Hematopoietic multipotent progenitor cell treated with erythropoietin and hydrocortisone succinate and interleukin-3 and kit ligand, for 6 days (in vitro differentiated cells): ENCODE measurements around the gene ART1.
A peak's percentile ranks its signal among the peaks of the same experiment; 100 is the strongest.
"Not testable (repeated sequence)": the region's sequence is repeated elsewhere in the genome, so short reads cannot be mapped to it uniquely, and the experiment has no call there.

Source experiments
- DNase-seq: peaks from one replicate; pipeline ENCODE4 v3.0.0-alpha.2; 2015

The ART1 gene

GRCh38 chr11:3635641-3636375, 9.1 kb upstream of the ART1 start:
- DNase-seq: no peak

GRCh38 chr11:3637201-3637600, 7.7 kb upstream of the ART1 start:
- no peak for DNase-seq

GRCh38 chr11:3638513-3638912, 6.4 kb upstream of the ART1 start:
- DNase-seq: no peak

GRCh38 chr11:3639841-3640240, 5.1 kb upstream of the ART1 start:
- no peak for DNase-seq

DNA sequence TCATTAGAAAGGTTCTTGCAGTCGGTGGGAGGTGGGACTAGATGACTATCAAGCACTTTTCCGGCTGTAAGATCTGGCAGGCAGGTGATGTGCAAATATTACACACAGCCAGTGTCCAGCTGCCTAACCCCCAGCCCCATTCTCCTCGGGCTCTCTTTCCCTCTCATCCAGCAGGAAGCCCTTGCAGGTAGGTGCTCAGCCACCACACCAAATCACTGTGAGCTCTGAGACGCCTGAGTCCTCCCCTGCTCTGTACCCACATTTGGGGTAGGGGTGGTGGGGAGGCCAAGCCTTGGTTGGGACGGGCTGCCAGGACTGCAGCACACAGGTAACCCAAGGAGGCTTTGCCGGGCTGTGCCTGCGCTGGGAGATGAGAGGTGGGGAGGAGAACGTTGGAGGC, 3.7 kb upstream of the ART1 start:
- no peak for DNase-seq

DNA sequence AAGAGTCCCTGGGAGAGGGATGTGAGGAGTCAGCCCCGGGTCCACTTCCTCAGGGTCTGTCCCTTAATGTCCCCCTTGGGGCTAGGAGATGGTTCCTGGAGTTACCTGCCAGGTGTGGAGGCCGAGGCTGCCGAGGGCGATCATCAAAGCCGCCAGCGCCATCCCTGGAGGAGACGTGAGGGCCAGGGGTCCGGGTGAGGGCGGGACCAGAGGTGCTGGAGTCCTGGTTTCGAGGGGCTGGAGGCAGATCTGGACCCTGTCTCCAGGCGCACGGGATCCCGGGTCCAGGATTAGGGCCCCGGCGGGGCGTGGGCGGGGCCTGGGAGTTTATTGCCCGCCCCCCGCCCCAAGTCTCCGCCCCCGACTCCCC, 3.2 kb upstream of the ART1 start, which contains the start of gene ART5:
TSS of gene ART5 (minus strand) at position 292 of the 370 bp plus-strand sequence. CDS start at position 162, 130 bp downstream.
- no peak for DNase-seq

DNA sequence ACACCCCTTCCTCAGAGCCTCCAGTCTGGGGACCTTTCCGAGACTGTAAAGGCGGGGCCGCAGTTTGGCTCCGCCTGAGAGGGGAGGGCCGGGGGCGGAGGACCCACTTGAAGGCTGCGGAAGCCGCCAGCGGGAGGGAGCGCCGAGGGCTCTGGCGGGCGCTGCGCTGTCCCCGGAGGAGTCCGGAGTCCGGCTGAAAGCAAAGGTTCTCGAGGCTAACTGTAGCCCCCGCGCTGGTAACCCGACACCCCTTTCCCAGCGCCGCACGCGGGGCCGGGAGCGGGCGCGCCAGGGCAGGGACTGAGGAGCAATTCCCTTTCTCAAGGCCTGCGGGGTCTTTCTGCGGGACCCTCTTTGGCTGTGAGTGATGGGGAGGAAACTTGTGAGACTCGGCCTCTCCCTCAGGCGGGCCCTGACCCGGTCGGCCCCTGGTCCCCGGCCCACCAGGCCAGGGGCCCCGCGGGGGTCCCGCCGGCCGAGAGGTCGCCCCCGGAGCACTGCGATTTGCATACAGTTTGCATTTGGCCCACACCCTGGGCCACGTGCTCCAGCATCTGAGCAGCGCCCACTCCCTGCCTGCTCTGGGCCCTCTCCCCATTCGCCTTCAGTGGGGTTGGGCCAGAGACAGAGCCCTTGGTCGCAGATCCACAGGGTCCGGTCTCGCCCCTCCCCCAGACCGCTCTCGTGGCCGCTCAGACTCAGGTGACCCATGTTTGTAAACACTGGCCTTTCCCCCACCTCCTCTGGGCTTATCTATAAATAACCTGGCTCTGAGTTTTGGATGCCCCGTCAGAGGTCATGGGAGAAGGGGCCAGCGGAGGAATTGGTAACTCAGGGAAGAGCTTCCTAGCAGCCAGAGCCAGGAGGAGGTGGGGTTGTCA, 2.6 kb upstream of the ART1 start:
- peak; percentile 80 for DNase-seq

DNA sequence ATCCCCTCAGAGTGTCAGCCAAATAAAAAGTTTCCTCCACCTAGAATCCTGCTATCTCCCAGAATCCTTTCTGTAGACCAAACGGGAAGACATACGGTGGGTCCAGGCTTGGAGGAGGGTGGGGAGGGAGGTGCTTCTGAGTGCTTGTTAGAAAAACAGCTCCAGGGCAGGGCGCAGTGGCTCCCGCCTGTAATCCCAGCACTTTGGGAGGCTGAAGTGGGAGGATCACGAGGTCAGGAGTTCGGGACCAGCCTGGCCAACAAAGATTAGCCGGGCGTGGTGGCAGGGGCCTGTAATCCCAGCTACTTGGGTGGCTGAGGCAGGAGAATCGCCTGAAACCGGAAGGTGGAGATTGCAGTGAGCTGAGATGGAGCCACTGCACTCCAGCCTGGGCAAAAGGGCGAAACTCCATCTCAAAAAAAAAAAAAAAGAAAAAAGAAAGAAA, 1.8 kb upstream of the ART1 start:
- DNase-seq: peak; percentile 14

GRCh38 chr11:3645552-3645951, 624 bp downstream of the ART1 start:
- no peak for DNase-seq

DNA sequence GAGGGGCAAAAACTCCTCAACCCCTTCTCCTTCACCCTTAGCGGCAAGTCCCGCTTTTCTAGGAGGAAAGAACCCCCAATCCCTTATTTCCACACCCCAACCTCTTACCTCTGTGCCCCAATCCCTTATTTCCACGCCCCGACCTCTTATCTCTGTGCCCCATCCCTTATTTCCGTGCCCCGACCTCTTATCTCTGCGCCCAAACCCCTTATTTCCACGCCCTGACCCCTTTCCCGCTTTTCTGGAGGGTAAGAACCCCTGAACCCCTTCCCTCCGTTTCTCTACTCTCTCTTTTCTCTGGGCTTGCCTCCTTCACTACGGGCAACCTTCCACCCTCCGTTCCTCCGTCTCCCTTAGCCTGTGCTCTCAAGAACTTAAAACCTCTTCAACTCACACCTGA, 3.9 kb downstream of the ART1 start:
- DNase-seq: not testable (repeated sequence)

- not testable (repeated sequence) for DNase-seq
These were observed 4.4 kb downstream of the ART1 start for GRCh38 chr11:3649374-3649773.

- DNase-seq: not testable (repeated sequence)
These were observed 7.6 kb downstream of the ART1 start for GRCh38 chr11:3652514-3652913.

- no peak for DNase-seq
These were observed 10.6 kb downstream of the ART1 start for GRCh38 chr11:3655547-3655946.

DNA sequence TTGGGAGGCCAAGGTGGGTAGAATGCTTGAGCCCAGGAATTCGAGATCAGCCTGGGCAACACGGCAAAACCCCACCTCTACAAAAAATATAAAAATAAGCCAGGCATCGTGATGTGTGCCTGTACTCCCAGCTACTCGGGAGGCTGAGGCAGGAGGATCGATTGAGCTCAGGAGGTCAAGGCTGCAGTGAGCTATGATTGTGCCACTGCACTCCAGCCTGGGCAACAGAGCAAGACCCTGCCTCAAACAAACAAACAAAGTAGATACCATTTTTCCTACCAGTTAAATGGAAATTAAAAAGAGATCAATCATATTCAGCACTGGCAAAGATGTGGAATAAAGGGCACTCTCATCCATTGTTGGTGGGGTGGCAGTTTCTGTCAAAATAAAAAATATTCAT, 12.4 kb downstream of the ART1 start:
- not testable (repeated sequence) for DNase-seq

DNA sequence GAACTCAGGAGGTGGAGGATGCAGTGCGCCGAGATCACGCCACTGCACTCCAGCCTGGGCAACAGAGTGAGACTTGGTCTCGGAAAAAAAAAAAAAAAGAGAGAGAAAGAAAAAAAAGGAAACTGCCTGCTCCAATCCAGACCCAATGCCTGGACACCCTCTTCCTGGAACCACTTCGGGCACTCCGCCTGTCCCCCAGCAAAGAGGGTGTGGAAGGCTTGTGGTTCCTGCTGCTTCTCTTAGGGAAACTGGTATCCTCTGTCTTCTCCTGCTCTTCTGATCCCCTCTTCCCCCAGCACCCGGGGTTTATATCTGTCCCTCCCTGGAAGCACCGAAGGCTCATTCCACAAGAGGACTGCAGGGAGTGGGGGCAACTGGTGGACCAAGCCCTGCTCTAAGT, 13.3 kb downstream of the ART1 start:
- DNase-seq: no peak

DNA sequence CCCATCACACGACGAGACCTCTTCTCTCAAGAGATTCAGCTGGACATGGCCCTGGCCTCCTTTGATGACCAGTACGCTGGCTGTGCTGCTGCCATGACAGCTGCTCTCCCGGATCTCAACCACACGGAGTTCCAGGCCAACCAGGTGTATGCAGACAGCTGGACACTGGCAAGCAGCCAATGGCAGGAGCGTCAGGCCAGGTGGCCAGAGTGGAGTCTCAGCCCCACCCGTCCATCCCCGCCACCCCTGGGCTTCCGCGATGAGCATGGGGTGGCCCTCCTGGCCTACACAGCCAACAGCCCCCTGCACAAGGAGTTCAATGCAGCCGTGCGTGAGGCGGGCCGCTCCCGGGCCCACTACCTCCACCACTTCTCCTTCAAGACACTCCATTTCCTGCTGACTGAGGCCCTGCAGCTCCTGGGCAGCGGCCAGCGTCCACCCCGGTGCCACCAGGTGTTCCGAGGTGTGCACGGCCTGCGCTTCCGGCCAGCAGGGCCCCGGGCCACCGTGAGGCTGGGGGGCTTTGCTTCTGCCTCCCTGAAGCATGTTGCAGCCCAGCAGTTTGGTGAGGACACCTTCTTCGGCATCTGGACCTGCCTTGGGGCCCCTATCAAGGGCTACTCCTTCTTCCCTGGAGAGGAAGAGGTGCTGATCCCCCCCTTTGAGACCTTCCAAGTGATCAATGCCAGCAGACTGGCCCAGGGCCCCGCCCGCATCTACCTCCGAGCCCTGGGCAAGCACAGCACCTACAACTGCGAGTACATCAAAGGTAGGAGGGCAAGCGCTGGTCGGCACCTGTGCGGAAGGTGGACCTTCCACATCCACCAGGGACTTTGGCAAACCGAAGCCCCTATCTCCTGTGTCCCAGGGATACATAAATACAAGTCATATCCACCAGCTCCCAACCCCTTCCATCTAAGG, 14.9 kb downstream of the ART1 start:
- no peak for DNase-seq

DNA sequence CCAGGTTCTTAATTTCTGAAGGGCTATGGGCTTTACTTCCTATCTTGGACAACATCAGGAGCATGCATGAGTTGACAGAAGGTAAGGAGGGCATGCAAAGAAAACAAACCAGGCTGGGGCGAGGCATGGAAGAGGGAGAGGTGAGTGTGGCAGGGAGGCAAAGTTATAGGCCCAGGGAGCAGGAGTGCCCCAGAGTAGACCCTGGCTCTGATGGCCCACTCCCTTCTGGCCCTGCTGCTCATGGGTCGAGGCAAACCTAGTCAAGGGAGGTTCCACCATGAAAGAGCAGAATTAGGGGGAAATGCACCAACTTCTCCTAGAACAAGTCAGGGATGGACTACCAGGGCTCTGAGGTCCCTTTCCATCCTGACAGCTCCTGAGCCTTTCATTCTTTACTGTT, 16.0 kb downstream of the ART1 start:
- DNase-seq: no peak

GRCh38 chr11:3662856-3663255, 17.9 kb downstream of the ART1 start:
- no peak for DNase-seq

- DNase-seq: no peak
These were observed 19.2 kb downstream of the ART1 start for GRCh38 chr11:3664032-3664630.

DNA sequence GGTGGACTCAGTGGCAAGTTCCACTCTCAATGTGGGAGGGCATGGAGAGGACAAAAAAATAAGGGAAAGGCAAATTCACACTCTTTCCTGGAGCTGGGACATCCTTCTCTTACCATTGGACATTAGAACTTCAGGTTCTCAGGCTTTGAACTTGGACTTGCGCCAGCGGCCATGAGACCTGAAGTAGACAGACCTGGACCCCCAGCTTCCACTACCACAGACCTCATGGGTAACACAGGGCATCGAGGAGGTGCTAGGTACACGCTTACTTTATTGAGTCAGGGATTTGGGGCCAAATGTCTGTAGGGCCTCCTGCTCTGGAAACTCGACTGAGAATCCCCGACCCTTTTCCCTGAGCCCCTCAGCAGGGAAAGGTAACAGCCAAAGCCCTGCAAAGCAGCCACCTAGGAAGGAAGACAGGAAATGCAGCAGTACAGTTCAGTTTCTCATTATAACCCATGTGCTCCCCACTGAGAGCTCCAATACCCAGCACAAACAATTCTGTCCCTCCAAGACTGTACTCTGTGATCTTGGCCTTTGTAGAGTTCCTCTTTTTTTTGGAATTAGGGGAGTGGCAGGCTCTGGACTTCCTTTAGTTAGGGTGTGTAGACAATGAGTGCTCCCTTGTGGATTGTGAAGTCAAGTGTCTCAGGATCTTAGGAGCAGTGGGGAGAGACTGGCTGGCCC, 20.6 kb downstream of the ART1 start:
- no peak for DNase-seq

GRCh38 chr11:3666023-3666530, 21.1 kb downstream of the ART1 start:
- DNase-seq: no peak
